A673 (cell line): ENCODE measurements around the gene TRAK1.
"Not testable (repeated sequence)": the region's sequence is repeated elsewhere in the genome, so short reads cannot be mapped to it uniquely, and the experiment has no call there.

Experiments used
- EZH2 ChIP-seq: fragments of 200-600 bp; sonication (generic); IDR thresholded peaks from 2 replicates; pipeline ENCODE4 v1.6.1; 2017; ENCODE audit warnings: borderline replicate concordance, low read depth, mild to moderate bottlenecking, mixed read lengths, antibody characterized with exemption, low read length; ENCODE audit not compliant: poor library complexity, severe bottlenecking
- TF ChIP-seq, protein P1 (sequence below): fragments of 300-800, 200-600 bp; sonication (generic); conservative IDR thresholded peaks from 2 replicates; pipeline ENCODE4 v1.5.1; 2017; ENCODE audit warnings: low read depth, mild to moderate bottlenecking, antibody characterized with exemption, low read length, moderate library complexity, mixed read lengths

DNA sequence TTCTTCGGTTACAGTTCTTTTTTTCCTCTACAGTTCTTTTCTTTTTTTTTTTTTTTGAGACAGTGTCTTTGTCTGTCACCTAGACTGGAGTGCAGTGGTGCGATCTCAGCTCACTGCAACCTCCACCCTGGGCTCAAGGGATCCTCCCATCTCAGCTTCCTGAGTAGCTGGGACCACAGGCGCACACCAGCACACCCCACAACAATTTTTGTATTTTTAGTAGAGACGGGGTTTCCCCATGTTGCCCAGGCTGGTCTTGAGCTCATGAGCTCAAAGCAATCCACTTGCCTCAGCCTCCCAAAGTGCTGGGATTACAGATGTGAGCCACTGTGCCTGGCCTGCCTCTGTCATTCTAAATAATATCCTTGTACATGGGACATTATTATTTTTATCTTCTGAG is 42.6 kb upstream of the TRAK1 start:
- not testable (repeated sequence) for TF ChIP-seq EZH2
- TF ChIP-seq, protein P1, sequence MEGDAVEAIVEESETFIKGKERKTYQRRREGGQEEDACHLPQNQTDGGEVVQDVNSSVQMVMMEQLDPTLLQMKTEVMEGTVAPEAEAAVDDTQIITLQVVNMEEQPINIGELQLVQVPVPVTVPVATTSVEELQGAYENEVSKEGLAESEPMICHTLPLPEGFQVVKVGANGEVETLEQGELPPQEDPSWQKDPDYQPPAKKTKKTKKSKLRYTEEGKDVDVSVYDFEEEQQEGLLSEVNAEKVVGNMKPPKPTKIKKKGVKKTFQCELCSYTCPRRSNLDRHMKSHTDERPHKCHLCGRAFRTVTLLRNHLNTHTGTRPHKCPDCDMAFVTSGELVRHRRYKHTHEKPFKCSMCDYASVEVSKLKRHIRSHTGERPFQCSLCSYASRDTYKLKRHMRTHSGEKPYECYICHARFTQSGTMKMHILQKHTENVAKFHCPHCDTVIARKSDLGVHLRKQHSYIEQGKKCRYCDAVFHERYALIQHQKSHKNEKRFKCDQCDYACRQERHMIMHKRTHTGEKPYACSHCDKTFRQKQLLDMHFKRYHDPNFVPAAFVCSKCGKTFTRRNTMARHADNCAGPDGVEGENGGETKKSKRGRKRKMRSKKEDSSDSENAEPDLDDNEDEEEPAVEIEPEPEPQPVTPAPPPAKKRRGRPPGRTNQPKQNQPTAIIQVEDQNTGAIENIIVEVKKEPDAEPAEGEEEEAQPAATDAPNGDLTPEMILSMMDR, result not testable (repeated sequence)
